HG02763 (cell line): ENCODE data around the gene SH2D4B.
"Not testable (repeated sequence)": the region's sequence is repeated elsewhere in the genome, so short reads cannot be mapped to it uniquely, and the experiment has no call there.

Source experiments
- ATAC-seq: cut with Tn5 transposase; IDR thresholded peaks from one replicate; pipeline ENCODE4 v1.9.1; 2021; ENCODE audit warnings: mild to moderate bottlenecking, moderate library complexity; ENCODE audit not compliant: unreplicated experiment

SH2D4B gene

DNA sequence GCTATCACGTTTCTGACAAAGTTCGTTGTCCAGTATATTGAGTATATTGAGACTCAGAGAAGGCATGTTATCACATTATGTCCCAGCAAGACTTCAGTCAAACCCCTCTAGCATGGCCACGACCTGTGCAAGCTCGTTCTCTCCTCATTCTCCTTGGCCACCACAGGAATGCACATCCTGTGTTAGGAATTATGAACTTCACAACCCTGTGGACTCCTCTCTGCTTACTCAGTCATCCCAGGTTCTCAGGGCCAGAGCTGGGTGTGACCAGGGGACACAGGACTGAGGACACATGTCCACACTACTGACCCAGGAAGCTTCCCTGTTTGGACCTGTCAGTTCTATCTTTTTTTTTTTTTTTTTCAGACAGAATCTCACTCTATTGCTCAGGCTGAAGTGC lies 4.4 kb downstream of the SH2D4B start:
- no peak for ATAC-seq

- no peak for ATAC-seq
These were observed 5.1 kb downstream of the SH2D4B start for GRCh38 chr10:80542652-80543318.

- not testable (repeated sequence) for ATAC-seq
These were observed 5.6 kb downstream of the SH2D4B start for GRCh38 chr10:80543319-80543672.

DNA sequence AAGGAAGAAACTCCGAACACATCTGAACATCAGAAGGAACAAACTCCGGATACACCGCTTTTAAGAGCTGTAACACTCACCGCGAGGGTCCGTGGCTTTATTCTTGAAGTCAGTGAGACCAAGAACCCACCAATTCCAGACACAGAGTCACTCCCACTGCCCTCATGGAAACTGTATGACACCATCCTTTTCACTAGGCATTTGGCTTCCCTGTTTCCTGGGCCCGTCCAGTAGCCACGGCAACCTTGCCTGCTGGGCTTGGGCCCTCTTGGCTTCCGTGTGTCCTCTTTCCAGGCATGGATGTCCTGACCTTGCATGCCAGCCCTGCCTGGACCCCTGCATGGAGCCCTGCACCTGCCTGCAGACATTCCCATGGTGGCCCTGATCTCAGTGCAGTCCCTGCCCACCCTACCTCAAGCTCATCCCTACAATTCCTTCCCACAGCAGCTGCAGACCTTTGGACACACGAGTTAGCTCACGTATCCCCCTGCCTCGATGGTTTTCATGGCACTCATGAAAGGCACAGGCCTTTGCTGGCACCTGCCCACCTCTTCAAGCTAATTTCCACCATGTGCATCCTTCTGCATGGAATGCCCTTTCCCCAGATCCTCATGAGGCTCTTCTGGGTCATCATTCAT lies 6.7 kb downstream of the SH2D4B start:
- no peak for ATAC-seq

- no peak for ATAC-seq
These were observed 7.7 kb downstream of the SH2D4B start for GRCh38 chr10:80545258-80545881.

DNA sequence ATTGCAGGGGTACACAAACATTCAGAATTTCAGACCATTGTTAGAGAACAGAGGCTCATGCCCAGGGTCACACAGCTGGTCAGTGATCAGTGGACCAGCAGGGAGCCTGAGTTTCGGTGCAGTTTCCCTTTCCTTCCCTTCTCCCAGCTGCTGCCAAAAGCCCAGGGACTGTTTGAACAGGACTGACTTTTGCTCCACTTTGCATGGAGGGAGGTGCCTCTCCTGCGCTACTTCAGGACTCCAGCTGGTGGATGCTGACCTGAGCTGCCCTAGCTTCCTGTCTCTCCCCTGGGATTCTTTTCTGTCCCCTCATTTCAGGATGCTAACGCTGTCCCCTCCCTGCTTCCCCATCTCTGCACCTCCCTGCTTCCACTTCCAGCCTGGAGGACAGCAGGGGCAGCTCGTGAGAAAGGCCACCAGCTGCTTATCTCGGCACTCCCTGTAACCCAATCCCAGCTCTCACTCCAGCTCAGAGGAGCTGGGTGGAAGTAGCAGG lies 14.5 kb downstream of the SH2D4B start:
- no peak for ATAC-seq

GRCh38 chr10:80553436-80553835 lies 15.7 kb downstream of the SH2D4B start:
- no peak for ATAC-seq

DNA sequence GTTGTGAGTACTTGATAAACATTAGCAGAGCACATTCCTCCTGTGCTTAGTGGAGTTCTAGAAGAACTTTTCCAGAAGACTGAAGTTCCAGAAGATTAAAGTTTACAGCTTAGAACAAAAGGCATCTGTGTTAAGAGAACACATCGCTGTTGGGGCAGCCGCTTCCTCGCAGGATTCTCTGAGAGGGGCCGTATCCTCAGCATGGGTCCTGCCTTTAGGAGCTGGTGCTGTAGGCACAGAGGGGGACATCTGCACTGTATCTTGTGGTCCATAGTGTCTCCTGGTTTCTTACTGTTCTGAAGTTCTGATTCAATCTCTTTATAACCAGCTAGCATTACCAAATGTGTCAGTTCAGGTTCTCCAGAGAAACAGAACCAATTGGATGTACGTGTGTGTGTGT lies 16.3 kb downstream of the SH2D4B start:
- no peak for ATAC-seq

DNA sequence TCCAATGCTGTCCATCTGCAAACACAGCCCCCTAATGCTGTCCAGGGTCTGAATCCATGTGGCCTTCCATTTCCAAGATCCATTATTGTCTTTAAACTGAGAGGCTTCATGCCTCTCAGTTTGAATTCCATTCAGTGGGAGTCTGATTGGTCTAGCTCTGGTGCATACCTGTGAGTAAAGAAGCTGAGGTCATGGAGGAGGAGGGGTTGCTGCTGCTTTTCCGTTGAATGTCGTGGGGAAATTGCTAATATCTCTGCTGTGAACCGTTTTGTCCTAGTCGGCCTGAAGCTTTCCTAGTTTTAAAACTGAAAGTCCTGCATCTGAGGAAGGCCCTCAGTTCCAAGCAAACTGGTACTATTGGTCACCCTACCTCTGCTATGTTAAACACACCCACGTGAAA lies 17.7 kb downstream of the SH2D4B start:
- no peak for ATAC-seq

- no peak for ATAC-seq
These were observed 24.2 kb downstream of the SH2D4B start for GRCh38 chr10:80561950-80562349.

GRCh38 chr10:80567292-80567691 lies 29.6 kb downstream of the SH2D4B start:
- no peak for ATAC-seq

DNA sequence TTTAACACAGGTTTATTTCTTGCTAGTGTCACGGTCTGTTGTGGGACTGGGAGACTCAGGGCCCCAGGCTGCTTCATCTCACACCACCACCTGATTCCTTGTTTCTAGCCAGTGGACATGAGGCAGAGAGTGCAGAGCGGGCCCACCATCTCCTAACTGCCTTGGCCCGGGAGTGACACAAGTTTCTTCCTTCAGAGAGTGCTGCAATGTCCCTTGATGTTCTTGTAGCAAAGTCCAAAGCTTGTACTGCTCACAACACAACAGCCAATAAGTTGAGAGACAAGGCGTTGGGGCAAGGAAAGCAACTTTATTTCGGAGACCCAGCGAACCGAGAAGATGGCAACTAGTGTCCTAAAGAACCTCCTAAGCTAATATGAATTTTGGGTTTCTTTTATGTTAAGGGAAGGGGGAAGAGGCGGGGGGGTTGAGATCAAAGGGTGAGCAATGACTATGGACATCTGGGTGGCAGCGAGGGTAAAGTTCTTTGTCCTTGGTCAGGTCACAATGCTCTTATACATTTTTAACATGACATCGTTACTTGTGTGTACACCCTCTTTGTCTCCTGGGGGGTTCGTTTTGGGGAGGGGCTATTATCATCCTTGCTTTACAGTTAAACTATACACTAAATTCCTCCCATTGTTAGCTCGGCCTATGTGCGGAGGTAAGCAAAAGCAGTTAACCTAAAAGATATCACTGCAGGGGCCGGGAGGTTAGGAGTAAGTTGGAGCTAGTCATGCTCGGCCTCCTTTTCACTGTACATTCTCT lies 31.6 kb downstream of the SH2D4B start:
- no peak for ATAC-seq

DNA sequence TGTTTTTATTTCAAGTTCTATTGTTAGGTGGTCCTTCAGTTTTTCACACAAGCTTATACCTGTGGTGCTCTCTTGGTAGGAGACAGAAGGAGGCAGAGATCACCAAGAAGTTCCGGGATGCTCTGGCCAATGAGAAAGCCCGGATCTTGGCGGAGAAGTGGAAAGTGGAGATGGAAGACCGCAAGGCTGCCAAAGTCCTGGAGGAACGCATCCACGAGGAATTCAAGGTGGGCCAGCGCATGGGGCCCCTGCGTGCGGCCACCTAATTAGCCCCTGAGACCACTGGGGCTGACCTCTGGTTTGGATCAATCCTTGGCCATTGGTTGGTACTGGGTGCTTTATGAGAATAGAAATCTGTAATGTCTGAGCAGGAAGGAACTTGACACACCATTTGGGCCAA lies 33.6 kb downstream of the SH2D4B start:
- no peak for ATAC-seq

GRCh38 chr10:80579181-80579763 lies 41.6 kb downstream of the SH2D4B start:
- no peak for ATAC-seq

DNA sequence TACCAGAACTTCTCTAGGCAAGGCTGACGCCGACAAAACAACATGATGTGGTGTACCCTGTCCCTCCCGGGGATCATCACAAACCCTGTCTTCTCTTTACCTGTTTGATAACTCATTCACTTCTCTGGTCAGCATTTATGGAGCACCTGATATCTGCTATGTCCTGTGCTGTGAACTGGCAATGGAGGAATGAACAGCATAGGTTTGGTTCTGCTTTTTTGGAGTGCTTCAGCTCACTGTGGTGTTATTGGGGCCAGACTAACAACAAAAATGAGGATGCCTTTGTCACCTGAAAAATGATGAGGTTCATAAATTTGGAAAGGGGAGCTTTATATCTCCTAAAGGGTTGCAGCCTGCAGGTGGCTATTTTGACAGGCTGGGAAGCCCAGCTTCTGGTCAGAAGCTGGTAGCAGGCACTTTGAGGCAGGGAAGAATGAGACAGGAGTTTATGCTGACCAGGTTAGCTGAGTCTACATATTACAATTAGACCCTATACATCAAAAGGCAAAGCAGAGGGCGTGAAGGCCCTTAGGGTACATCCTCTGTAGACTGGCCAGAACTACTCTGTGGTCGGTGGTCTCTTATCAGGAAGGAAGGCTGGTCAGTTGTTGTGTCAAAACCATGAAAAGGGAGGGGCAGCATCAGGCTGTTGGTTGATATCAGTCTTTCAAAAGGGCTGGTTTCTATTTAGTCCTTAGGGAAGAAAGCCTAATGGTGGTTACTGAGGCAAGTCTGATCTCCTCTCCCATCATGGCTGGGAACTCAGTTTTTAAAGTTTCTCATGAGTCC lies 42.3 kb downstream of the SH2D4B start:
- no peak for ATAC-seq

GRCh38 chr10:80580638-80581468 lies 43.2 kb downstream of the SH2D4B start:
- no peak for ATAC-seq

DNA sequence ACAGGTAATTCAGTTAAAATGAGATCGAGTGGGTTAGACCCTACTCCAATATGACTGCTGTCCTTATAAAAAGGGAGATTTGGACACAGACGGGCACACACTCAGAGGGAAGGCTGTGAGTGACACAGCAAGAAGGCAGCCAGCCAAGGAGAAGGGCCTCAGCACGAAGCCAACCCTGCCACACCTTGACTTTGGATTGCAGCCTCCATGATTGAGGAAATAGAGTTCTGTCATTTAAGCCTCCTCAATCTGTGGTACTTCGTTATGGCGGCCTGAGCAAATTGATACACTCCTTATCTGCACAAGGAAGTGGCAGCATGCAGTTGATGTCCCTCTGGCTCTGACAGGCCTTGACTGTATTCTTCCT lies 43.8 kb downstream of the SH2D4B start:
- no peak for ATAC-seq

- ATAC-seq, result no peak
These were observed 44.7 kb downstream of the SH2D4B start for GRCh38 chr10:80582286-80582960.

- no peak for ATAC-seq
These were observed 46.0 kb downstream of the SH2D4B start for GRCh38 chr10:80583685-80584084.
